Sigmoid colon (tissue), 4 donors: ENCODE measurements around the gene GALNT7.
"Not testable (repeated sequence)": the region's sequence is repeated elsewhere in the genome, so short reads cannot be mapped to it uniquely, and the experiment has no call there.

Experiments
- POLR2AphosphoS5 ChIP-seq, 4 donors: sonication (generic); formaldehyde crosslinking; IDR thresholded peaks; one replicate each; pipeline ENCODE4 v1.6.1; 2017; ENCODE audit warnings: antibody characterized with exemption in 4 of 4
- TF ChIP-seq, protein P1 (sequence below), 4 experiments: fragments of 450-650 bp in 3 of 4; fragments of 200-600 bp in 1 of 4; IDR thresholded peaks; one replicate each; pipeline ENCODE4 v1.5.1; 2016 to 2019; ENCODE audit warnings: antibody characterized with exemption in 4 of 4, mild to moderate bottlenecking in 3 of 4, moderate library complexity in 2 of 4

DNA sequence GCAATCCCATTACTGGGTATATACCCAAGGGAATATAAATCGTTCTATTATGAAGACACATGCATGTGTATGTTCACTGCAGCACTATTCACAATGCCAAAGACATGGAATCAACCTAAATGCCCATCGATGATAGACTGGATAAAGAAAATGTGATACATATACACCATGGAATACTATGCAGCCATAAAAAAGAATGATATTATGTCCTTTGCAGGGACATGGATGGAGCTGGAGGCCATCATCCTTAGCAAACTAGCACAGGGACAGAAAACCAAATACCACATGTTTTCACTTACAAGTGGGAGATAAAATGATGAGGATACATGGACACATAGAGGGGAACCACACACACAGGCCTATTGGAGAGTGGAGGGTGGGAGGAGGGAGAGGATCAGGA, 49.8 kb upstream of the GALNT7 start:
- TF ChIP-seq, protein P1, sequence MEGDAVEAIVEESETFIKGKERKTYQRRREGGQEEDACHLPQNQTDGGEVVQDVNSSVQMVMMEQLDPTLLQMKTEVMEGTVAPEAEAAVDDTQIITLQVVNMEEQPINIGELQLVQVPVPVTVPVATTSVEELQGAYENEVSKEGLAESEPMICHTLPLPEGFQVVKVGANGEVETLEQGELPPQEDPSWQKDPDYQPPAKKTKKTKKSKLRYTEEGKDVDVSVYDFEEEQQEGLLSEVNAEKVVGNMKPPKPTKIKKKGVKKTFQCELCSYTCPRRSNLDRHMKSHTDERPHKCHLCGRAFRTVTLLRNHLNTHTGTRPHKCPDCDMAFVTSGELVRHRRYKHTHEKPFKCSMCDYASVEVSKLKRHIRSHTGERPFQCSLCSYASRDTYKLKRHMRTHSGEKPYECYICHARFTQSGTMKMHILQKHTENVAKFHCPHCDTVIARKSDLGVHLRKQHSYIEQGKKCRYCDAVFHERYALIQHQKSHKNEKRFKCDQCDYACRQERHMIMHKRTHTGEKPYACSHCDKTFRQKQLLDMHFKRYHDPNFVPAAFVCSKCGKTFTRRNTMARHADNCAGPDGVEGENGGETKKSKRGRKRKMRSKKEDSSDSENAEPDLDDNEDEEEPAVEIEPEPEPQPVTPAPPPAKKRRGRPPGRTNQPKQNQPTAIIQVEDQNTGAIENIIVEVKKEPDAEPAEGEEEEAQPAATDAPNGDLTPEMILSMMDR (IDR thresholded peaks at IDR 0.05), result not testable (repeated sequence)
- TF ChIP-seq POLR2AphosphoS5 (IDR thresholded peaks at IDR 0.05), result not testable (repeated sequence)
